HG03159 (cell line): ENCODE measurements around the gene TBC1D23.
"Not testable (repeated sequence)": the region's sequence is repeated elsewhere in the genome, so short reads cannot be mapped to it uniquely, and the experiment has no call there.

ENCODE experiments used
- ATAC-seq: cut with Tn5 transposase; IDR thresholded peaks from one replicate; pipeline ENCODE4 v1.9.1; 2021; ENCODE audit warnings: mild to moderate bottlenecking, moderate library complexity; ENCODE audit not compliant: unreplicated experiment

TBC1D23 gene

DNA sequence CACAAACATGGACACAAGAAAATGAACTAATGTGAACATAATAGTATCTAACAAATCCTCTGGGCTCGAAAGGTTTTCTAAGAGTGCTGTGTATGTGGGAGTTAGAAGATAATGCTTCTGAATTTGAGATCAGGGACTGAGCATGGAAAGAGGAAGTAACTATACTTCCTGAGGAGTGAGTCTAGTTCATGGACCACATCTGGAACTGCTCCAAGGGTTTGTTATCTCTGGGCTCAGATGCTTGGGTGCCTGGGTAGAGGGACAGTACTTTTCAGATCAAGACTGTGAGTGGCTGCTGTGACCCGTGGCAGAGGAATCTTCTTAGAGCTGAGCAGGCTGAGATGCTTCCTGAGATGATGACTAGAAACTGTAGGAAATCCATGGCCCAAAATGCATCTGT lies 28.5 kb downstream of the TBC1D23 start:
- no peak for ATAC-seq

- ATAC-seq: no peak
These were observed 34.3 kb downstream of the TBC1D23 start for GRCh38 chr3:100295089-100295488.

- no peak for ATAC-seq
These were observed 37.0 kb downstream of the TBC1D23 start for GRCh38 chr3:100297784-100298183.

DNA sequence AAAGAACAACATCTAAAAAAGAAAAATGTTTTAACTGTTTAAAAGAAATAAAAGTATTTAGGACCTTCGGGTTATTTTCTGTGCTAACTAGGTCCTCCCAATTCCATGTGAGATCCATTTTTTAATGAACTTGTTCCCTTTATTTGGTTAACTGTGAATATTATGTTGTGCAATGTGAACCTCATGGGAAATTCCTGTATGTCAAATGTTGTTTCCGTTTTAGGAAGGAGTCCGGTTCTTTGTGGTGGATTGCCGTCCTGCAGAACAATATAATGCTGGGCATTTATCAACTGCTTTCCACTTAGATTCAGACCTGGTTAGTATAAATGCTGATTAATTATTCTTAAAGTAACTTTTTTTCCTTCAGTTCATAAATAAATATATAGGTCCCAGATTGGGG lies 38.2 kb downstream of the TBC1D23 start:
- no peak for ATAC-seq

DNA sequence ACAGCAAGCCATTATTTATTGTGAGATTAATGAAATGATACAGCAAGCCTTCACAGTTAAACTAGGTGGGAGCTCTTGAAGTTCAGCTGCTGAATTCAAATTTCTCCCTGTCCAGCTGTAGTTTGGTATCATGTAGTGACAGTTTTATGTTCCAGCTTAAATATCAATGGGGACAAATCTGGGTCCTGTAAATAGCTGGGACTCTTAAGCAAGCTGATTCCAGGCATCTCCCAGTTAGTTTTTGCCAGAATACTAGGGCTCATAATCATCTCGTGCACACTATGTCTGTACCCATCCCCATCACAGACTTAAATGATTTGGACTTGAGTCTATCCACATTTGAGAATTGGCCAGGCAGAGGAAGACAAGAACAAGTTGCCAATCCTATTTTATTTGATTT lies 45.9 kb downstream of the TBC1D23 start:
- ATAC-seq: no peak

DNA sequence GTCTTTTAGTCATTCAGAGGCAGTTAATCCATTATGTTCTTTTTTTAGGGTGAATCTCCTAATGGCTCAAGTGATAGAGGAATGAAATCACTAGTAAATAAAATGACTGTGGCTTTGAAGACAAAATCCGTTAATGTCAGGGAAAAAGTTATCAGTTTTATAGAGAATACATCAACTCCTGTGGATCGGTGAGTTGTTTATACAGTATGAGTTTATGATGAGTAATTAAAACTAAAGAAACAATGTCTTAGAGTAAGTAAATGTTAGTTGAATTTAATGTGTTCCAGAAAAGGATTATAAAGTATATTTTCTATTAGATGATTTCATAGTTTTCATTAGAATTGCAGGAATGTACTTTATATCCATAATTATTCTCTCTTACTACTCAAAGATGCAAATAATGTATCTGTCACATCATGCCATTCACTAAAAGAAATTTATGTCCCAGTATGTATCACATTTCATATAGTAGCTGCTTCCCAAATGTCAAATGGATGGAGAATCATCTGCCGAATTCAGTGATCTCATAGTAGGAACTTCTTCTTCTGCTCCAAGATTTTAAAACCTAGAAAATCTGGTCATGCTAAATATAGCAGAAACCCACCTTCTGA lies 49.7 kb downstream of the TBC1D23 start:
- ATAC-seq: no peak

DNA sequence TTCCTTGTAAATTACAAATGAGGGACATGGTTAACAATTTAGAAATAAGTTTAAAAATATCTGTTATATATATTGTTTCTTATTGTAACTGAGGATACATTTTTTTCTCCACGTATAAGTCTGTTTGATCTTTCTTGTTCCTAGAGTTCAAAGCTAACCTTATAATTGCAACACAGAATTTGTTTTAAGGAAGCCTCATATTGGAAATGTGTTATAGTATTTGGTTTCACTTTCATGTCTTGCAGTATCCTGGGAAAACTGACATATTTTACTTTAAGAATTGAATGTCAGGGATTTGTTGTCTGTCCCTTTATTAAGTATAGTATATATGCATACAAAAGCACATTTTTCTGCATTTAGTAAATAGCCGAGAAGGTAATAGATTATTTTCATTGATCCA lies 50.2 kb downstream of the TBC1D23 start:
- no peak for ATAC-seq

DNA sequence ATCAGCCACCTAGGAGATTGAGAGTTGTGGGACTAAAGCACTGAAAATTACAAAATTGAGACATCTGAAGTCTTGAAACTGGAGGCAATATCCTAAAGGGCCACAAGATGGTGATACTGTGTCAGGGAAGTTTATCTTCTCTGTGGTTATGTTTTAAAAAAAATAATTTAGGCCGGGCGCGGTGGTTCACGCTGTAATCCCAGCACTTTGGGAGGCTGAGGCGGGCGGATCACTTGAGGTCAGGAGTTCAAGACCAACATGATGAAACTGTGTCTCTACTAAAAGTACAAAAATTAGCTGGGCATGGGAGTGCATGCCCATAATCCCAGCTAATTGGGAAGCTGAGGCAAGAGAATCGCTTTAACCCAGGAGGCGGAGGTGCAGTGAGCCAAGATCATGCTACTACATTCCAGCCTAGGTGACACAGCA lies 55.9 kb downstream of the TBC1D23 start:
- peak; percentile 74 for ATAC-seq

DNA sequence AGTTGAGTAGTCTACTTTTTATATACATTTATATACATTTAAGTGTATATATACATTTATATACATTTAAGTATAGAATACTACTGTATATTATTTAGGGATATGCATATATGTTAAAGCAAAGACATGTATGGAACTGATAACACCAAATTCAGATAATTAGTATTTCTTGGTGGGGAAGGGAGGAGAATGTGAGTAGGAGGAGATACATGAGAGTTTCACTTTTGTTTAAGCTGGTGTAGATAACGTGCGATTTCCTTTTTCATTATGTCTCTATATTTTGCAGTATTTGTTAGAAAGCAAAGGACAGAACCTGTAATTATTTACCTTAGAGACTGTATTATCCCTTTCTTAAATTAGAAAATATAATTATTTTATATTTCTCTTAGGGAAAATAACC lies 57.1 kb downstream of the TBC1D23 start:
- ATAC-seq: peak; percentile 75

DNA sequence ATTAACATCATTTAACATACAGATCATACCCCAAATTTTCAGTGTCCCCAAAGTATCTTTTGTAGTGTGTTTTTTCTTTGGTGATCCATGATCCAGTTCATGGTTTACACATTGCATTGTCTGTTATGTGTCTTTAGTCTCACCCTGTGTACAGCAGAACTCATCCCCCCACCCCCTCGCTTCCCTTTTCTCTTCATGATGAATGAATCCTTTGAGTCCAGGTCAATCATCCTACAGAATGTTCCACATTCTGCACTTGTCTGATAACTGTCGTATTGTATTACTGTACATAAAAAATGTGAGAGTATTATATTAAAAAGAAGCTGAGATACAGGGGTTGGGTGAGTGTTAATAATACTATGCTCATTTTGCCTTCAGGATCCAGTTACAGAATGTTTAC lies 59.2 kb downstream of the TBC1D23 start:
- no peak for ATAC-seq

DNA sequence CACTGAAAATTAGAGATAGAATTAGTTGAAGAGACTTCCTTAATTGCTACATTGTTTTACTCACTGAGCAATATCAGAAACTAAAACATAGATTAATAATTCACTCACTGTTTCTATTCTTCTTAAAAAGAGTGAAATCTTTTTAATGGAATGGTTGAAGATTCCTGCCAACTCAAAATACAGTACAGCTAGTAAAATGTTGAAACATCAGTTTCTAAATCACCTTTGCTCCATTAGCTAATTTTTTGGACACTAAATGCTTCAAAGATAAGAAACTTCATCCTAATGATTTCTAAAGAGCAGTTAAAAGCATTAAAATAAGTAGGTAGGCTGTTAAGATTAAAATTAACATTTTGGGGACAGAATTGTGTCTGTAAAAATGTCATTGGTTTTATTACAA lies 63.3 kb downstream of the TBC1D23 start:
- no peak for ATAC-seq

DNA sequence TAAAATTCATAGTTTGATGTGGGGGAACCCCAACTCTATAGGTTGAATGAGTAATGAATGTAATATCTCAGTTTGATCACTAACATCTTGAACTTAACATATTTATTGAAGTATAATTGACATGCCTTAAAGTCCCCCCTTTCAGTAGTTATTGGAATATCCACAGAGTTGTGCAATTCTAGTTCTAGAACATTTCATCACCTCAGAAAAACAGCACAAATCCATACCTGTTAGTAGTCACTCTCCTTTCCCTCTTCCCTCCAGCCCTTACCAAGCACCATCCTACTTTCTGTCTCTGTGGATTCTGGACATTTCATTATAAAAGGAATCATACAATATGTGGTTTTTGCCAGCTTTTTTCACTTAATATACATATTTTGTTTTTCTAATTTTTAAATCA lies 65.0 kb downstream of the TBC1D23 start:
- ATAC-seq: no peak

DNA sequence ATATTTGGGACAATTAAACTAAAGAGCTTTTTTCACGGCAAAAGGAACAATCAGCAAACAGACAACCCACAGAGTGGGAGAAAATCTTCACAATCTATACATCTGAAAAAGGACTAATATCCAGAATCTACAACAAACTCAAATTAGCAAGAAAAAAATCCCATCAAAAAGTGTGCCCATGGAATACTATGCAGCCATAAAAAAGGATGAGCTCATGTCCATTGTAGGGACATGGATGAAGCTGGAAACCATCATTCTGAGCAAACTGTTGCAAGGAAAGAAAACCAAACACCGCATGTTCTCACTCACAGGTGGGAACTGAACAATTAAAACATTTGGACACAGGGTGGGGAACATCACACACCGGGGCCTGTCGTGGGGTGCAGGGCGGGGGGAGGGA lies 66.6 kb downstream of the TBC1D23 start:
- ATAC-seq: not testable (repeated sequence)

DNA sequence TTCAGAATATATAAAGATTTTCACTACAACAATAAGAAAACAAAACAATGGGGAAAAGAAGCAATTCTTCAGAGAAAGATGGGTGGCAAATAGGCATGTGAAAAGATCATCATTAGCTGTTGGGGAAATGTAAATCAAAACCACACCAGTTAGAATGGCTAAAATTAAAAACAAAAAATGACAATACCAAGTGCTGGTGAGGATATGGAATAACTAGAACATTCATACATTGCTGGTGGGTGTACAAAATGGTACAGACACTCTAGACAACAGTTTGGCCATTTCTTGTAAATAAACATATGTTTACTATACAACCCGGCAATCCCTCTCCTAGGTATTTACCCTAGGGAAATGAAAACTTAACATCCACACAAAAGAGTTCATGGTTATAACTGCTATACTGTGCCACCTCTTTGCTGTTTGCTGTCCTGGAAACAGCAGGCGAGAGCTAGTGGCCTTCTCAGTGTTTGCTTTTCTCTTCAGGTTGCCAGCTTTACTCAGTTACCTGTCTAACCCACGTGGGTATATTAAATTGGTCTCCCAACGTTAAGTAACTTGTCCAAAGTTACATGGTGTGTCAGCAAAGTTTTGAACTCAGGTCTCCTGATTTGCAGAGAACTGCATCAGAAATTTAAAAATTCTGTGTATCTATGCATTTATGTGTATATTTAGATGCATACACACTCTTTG lies 69.2 kb downstream of the TBC1D23 start:
- no peak for ATAC-seq

- no peak for ATAC-seq
These were observed 69.9 kb downstream of the TBC1D23 start for GRCh38 chr3:100330651-100331050.

DNA sequence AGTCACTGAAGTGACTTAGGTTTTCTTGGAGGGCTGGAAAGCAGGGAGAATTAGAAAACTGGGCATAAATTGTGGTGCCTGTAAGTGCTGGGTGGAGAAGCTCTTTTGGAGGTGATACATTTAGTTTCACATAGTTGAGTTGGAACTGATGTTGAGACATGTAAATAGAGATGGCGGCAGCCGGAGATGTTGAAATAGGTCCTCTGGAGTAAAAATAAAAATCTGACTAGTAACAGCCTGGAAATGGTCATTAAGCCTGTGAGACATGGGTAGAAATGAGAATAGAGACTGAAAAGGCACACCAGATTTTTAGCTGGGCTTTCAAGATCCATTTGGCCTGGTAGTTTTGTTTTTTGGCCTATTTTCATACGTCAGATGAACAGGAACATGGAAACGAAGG lies 70.9 kb downstream of the TBC1D23 start:
- ATAC-seq: no peak

DNA sequence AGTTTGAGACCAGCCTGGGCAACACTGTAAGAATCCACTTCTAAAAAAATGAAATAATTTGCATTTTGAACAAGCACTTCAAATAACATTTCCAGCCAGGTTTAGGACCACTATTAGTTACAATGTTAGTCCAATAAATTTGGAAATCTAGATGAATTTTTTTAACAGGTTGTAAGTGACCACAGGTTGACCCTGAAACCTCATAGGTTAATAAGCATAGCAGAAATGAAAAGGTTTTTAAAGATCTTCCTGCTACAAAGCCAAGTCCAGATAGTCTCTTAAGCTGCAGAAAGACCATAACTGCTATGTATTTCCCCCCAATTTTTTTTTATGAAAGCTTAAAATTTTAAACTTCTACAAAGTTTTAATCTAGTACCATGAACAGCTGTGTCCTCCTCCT lies 72.3 kb downstream of the TBC1D23 start:
- ATAC-seq: no peak

- peak; percentile 31 for ATAC-seq
These were observed 73.2 kb downstream of the TBC1D23 start for GRCh38 chr3:100333970-100334487.

GRCh38 chr3:100334488-100335351 lies 73.9 kb downstream of the TBC1D23 start, which contains the start of gene NIT2:
TSS of gene NIT2 (plus strand) at chr3:100334757. CDS start at chr3:100334792, 35 bp downstream.
- ATAC-seq: peak; percentile 96

GRCh38 chr3:100335434-100335833 lies 74.6 kb downstream of the TBC1D23 start:
- ATAC-seq: peak; percentile 44

- not testable (repeated sequence) for ATAC-seq
These were observed 75.4 kb downstream of the TBC1D23 start for GRCh38 chr3:100336229-100336628.
